SK-N-SH treated with all-trans-retinoic acid at 6 μM for 48 hours (cell line): ENCODE results near the gene NPFFR1.
"Not testable (repeated sequence)": the region's sequence is repeated elsewhere in the genome, so short reads cannot be mapped to it uniquely, and the experiment has no call there.

ENCODE experiments used
- ATAC-seq: fragments of 200-7000 bp; cut with Tn5 transposase; 3 replicates; pipeline ENCODE4 v1.9.1; 2020; ENCODE audit warnings: mild to moderate bottlenecking, moderate library complexity
- ARNTL ChIP-seq: fragments of 450-650 bp; formaldehyde crosslinking; IDR thresholded peaks from 2 replicates; pipeline ENCODE4 v1.5.0; 2020; ENCODE audit warnings: low read depth, mild to moderate bottlenecking, moderate library complexity, borderline replicate concordance
- BACH2 ChIP-seq: fragments of 250-450 bp; sonication (Bioruptor Pico); IDR thresholded peaks from 2 replicates; pipeline ENCODE4 v1.9.0; 2021; ENCODE audit warnings: mild to moderate bottlenecking, borderline replicate concordance
- CREB5 ChIP-seq: fragments of 250-450 bp; sonication (Bioruptor Pico); IDR thresholded peaks from 2 replicates; pipeline ENCODE4 v1.5.1; 2020; ENCODE audit warnings: low read depth, mild to moderate bottlenecking, moderate library complexity
- CSDC2 ChIP-seq: fragments of 250-450 bp; sonication (Bioruptor Pico); IDR thresholded peaks from 2 replicates; pipeline ENCODE4 v1.5.0; 2020; ENCODE audit warnings: mild to moderate bottlenecking, moderate library complexity
- CSRNP3 ChIP-seq: fragments of 250-450 bp; sonication (Bioruptor Pico); IDR thresholded peaks from 2 replicates; pipeline ENCODE4 v1.5.1; 2021; ENCODE audit warnings: mild to moderate bottlenecking, moderate library complexity
- GLIS3 ChIP-seq: fragments of 250-450 bp; sonication (Bioruptor Pico); IDR thresholded peaks from 2 replicates; pipeline ENCODE4 v1.5.0; 2020; ENCODE audit warnings: mild to moderate bottlenecking, moderate library complexity
- ISL1 ChIP-seq: fragments of 250-450 bp; sonication (Bioruptor Pico); IDR thresholded peaks from 2 replicates; pipeline ENCODE4 v2.1.2; 2022; ENCODE audit warnings: mild to moderate bottlenecking, moderate library complexity
- OSR1 ChIP-seq: fragments of 250-450 bp; sonication (Bioruptor Pico); IDR thresholded peaks from 2 replicates; pipeline ENCODE4 v1.8.0; 2022; ENCODE audit warnings: moderate library complexity, mild to moderate bottlenecking, inconsistent platforms
- POU6F1 ChIP-seq: fragments of 250-450 bp; sonication (Bioruptor Pico); IDR thresholded peaks from 2 replicates; pipeline ENCODE4 v1.8.0; 2021; ENCODE audit warnings: low read depth, mild to moderate bottlenecking, moderate library complexity, borderline replicate concordance
- PPARA ChIP-seq: fragments of 250-450 bp; sonication (Bioruptor Pico); IDR thresholded peaks from 2 replicates; pipeline ENCODE4 v1.5.0; 2020; ENCODE audit warnings: mild to moderate bottlenecking, borderline replicate concordance
- RARB ChIP-seq: fragments of 250-450 bp; sonication (Bioruptor Pico); IDR thresholded peaks from 2 replicates; pipeline ENCODE4 v1.8.0; 2021; ENCODE audit warnings: mild to moderate bottlenecking, moderate library complexity
- SNAI2 ChIP-seq: fragments of 250-450 bp; sonication (Bioruptor Pico); IDR thresholded peaks from 2 replicates; pipeline ENCODE4 v1.5.0; 2020; ENCODE audit warnings: mild to moderate bottlenecking, moderate library complexity
- TCF4 ChIP-seq: fragments of 250-450 bp; sonication (Bioruptor Pico); IDR thresholded peaks from 2 replicates; pipeline ENCODE4 v1.8.0; 2021; ENCODE audit warnings: mild to moderate bottlenecking, moderate library complexity, borderline replicate concordance
- TOX ChIP-seq: fragments of 250-450 bp; sonication (Bioruptor Pico); IDR thresholded peaks from 2 replicates; pipeline ENCODE4 v1.8.0; 2021; ENCODE audit warnings: mild to moderate bottlenecking, moderate library complexity, borderline replicate concordance
- TSHZ2 ChIP-seq: fragments of 250-450 bp; sonication (Bioruptor Pico); IDR thresholded peaks from 2 replicates; pipeline ENCODE4 v1.5.0; 2020; ENCODE audit warnings: mild to moderate bottlenecking, moderate library complexity
- ZC3H10 ChIP-seq: fragments of 250-450 bp; sonication (Bioruptor Pico); IDR thresholded peaks from 2 replicates; pipeline ENCODE4 v1.5.1; 2021; ENCODE audit warnings: mild to moderate bottlenecking, moderate library complexity
- ZFP3 ChIP-seq: fragments of 250-450 bp; sonication (Bioruptor Pico); IDR thresholded peaks from 2 replicates; pipeline ENCODE4 v1.5.0; 2020; ENCODE audit warnings: mild to moderate bottlenecking, moderate library complexity
- ZFP30 ChIP-seq: fragments of 450-650 bp; formaldehyde crosslinking; IDR thresholded peaks from 2 replicates; pipeline ENCODE4 v1.5.0; 2022; ENCODE audit warnings: mild to moderate bottlenecking, moderate library complexity
- ZNF565 ChIP-seq: fragments of 450-650 bp; formaldehyde crosslinking; conservative IDR thresholded peaks from 2 replicates; pipeline ENCODE4 v1.5.0; 2020; ENCODE audit warnings: low read depth, mild to moderate bottlenecking, moderate library complexity
- ZNF70 ChIP-seq: fragments of 450-650 bp; formaldehyde crosslinking; IDR thresholded peaks from 2 replicates; pipeline ENCODE4 v1.5.0; 2020; ENCODE audit warnings: mild to moderate bottlenecking, moderate library complexity
- ZNF8 ChIP-seq: fragments of 450-650 bp; formaldehyde crosslinking; IDR thresholded peaks from 2 replicates; pipeline ENCODE4 v1.5.0; 2020; ENCODE audit warnings: mild to moderate bottlenecking, moderate library complexity

The NPFFR1 gene

GRCh38 chr10:70260259-70260658, 23.5 kb downstream of the NPFFR1 start:
- ATAC-seq, result no peak
- no peak for TF ChIP-seq RARB
- no peak for TF ChIP-seq ZNF70 (CRISPR knock-in tag)

- TF ChIP-seq OSR1 (no peak), ZNF8 (CRISPR knock-in tag) (no peak), TSHZ2 (CRISPR knock-in tag) (no peak), ZNF565 (CRISPR knock-in tag) (no peak), RARB (no peak), PPARA (no peak), SNAI2 (CRISPR knock-in tag) (no peak)
- no peak for ATAC-seq
Measured at GRCh38 chr10:70258216-70258615, 25.6 kb downstream of the NPFFR1 start.

- not testable (repeated sequence) for ATAC-seq
Measured at GRCh38 chr10:70257816-70258215, 26.0 kb downstream of the NPFFR1 start.

GRCh38 chr10:70256463-70256862, 27.3 kb downstream of the NPFFR1 start:
- no peak for ATAC-seq
- TF ChIP-seq TOX (CRISPR knock-in tag), result no peak
- TF ChIP-seq ARNTL (CRISPR knock-in tag), result no peak
- no peak for TF ChIP-seq SNAI2 (CRISPR knock-in tag)
- no peak for TF ChIP-seq TSHZ2 (CRISPR knock-in tag)
- no peak for TF ChIP-seq ZFP30 (CRISPR knock-in tag)
- TF ChIP-seq ZFP3, result no peak
- TF ChIP-seq TCF4, result no peak
- no peak for TF ChIP-seq CSRNP3
- no peak for TF ChIP-seq GLIS3
- no peak for TF ChIP-seq PPARA
- no peak for TF ChIP-seq ISL1 (CRISPR knock-in tag)
- no peak for TF ChIP-seq BACH2
- TF ChIP-seq, all 23 proteins: peak for 0

- TF ChIP-seq ZNF8 (CRISPR knock-in tag) (no peak), CSDC2 (no peak), PPARA (no peak), TCF4 (no peak), CREB5 (CRISPR knock-in tag) (no peak), CSRNP3 (no peak), BACH2 (no peak), ISL1 (CRISPR knock-in tag) (no peak), OSR1 (no peak), ZNF565 (CRISPR knock-in tag) (no peak), POU6F1 (CRISPR knock-in tag) (no peak), ZC3H10 (CRISPR knock-in tag) (no peak)
- ATAC-seq, result no peak
Measured at GRCh38 chr10:70255329-70256299, 28.2 kb downstream of the NPFFR1 start.
